ENCODE measurements around the gene MED25. TPM values are rescaled to one million over a fixed set of nuclear protein-coding genes. Genes with fewer than 3 reads are reported as not detected.

MED25 gene
- polyA plus RNA-seq, 1 of the 3 experiments (the other 2 are of a cell fraction) = 30.2 TPM

DNA sequence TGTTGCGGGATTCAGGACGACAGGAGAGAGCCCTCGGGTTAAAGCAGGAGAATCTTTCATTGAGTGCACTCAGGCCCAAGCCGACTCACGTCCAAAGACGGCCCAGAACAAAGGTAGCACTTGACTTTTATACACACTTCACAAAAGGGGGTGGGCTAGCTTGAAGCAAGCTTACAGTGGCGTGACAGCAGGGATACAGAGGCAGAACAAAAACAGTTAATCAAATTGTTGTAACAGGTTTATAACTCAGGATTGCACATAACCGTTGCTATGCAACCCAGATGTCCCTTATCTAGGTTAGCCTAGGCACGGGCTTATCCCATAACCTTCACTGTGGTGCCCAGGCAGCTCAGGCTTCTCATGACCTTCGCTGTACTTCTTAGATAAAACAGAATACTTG, 2.0 kb downstream of the MED25 start:
- Histone ChIP-seq H3F3A (replicated peaks; ENCODE audit: insufficient read depth) (peaks cover 9% of the 10 kb centered on the region), H3K9me2 (no peaks in the 10 kb centered on the region), H3K79me2 (ENCODE audit: insufficient read depth) (peaks cover 69% of the 10 kb centered on the region), H3K36me3 (replicated peaks in 1 of 2; ENCODE audit: control insufficient read depth in 1 of 2, insufficient read depth in 2 of 2, low read length in 1 of 2) (peaks cover 0 to 13% of the 10 kb centered on the region in 2 experiments), H3K4me3 (ENCODE audit: low read depth in 2 of 2, low read length in 1 of 2) (no peak overlapping the region; a peak in 1 of 4 replicates), H3K9me3 (no peaks in the 10 kb centered on the region), H3K4me1 (ENCODE audit: control insufficient read depth in 1 of 2, insufficient read depth in 2 of 2, low read depth in 1 of 2, low read length in 1 of 2) (peaks cover 0 to 18% of the 10 kb centered on the region in 2 experiments; a peak in 2 of 4 replicates), H4K20me1 (ENCODE audit: insufficient read depth) (no peaks in the 10 kb centered on the region), H3K9ac (no peak overlapping the region), H3K27ac (ENCODE audit: low read depth in 2 of 2, low read length in 1 of 2) (no peak overlapping the region), H3K4me2 (no peak overlapping the region; the same call in 1 of the 2 replicates), H2AFZ (ENCODE audit: low read depth) (no peak overlapping the region), H3K27me3 (ENCODE audit: insufficient read depth) (no peaks in the 10 kb centered on the region)
- no peak for DNase-seq
- WGBS (ENCODE audit: low lambda C conversion rate) = 90% methylated on average over 10 of the region's 10 CpGs
- no peak for TF ChIP-seq TEAD4 (IDR thresholded peaks at IDR 0.05; ENCODE audit: borderline replicate concordance, insufficient read depth)
- no peak for TF ChIP-seq MEF2A (IDR thresholded peaks at IDR 0.05; ENCODE audit: borderline replicate concordance, low read depth)
- TF ChIP-seq RCOR1 (IDR thresholded peaks at IDR 0.05; ENCODE audit: low read length) = no peak
- no peak for TF ChIP-seq NFIC (IDR thresholded peaks at IDR 0.05; ENCODE audit: borderline replicate concordance)
- ChIA-PET POLR2A (interaction anchor here (1.8 kb wide), 1 partner anchor 30 kb away, joined by 4 read pairs; no protein-coding TSS in a partner anchor), CTCF (interaction anchor here (1.1 kb wide), 1 partner anchor 33 kb away, joined by 3 read pairs; no protein-coding TSS in a partner anchor)

GRCh38 chr19:49823472-49823871, 5.4 kb downstream of the MED25 start:
- H4K20me1 ChIP-seq (ENCODE audit: insufficient read depth) = 0 out of 2 replicates have a peak, but pooled peaks cover 4% of the 10 kb centered on the region
- peaks cover 0 to 16% of the 10 kb centered on the region in 2 experiments; a peak in 2 of 4 replicates for H3K4me1 ChIP-seq (ENCODE audit: control insufficient read depth in 1 of 2, insufficient read depth in 2 of 2, low read depth in 1 of 2, low read length in 1 of 2)
- H3K9me2 ChIP-seq = no peaks in the 10 kb centered on the region
- no peaks in the 10 kb centered on the region for H3F3A ChIP-seq (replicated peaks; ENCODE audit: insufficient read depth)
- H3K9ac ChIP-seq = no peak overlapping the region
- TF ChIP-seq EZH2phosphoT487 (IDR thresholded peaks at IDR 0.05; ENCODE audit: borderline replicate concordance, low read depth) (no peak), CHD2 (IDR thresholded peaks at IDR 0.05; ENCODE audit: low read length, partially characterized antibody) (no peak), GABPA (IDR thresholded peaks at IDR 0.05; ENCODE audit: low read depth) (no peak), RXRA (IDR thresholded peaks at IDR 0.05; ENCODE audit: borderline replicate concordance, low read depth) (no peak)
- TF ChIP-seq, protein P1, sequence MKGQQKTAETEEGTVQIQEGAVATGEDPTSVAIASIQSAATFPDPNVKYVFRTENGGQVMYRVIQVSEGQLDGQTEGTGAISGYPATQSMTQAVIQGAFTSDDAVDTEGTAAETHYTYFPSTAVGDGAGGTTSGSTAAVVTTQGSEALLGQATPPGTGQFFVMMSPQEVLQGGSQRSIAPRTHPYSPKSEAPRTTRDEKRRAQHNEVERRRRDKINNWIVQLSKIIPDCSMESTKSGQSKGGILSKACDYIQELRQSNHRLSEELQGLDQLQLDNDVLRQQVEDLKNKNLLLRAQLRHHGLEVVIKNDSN (IDR thresholded peaks at IDR 0.05; ENCODE audit: borderline replicate concordance, low read depth) = no peak
- TF ChIP-seq, protein P2, sequence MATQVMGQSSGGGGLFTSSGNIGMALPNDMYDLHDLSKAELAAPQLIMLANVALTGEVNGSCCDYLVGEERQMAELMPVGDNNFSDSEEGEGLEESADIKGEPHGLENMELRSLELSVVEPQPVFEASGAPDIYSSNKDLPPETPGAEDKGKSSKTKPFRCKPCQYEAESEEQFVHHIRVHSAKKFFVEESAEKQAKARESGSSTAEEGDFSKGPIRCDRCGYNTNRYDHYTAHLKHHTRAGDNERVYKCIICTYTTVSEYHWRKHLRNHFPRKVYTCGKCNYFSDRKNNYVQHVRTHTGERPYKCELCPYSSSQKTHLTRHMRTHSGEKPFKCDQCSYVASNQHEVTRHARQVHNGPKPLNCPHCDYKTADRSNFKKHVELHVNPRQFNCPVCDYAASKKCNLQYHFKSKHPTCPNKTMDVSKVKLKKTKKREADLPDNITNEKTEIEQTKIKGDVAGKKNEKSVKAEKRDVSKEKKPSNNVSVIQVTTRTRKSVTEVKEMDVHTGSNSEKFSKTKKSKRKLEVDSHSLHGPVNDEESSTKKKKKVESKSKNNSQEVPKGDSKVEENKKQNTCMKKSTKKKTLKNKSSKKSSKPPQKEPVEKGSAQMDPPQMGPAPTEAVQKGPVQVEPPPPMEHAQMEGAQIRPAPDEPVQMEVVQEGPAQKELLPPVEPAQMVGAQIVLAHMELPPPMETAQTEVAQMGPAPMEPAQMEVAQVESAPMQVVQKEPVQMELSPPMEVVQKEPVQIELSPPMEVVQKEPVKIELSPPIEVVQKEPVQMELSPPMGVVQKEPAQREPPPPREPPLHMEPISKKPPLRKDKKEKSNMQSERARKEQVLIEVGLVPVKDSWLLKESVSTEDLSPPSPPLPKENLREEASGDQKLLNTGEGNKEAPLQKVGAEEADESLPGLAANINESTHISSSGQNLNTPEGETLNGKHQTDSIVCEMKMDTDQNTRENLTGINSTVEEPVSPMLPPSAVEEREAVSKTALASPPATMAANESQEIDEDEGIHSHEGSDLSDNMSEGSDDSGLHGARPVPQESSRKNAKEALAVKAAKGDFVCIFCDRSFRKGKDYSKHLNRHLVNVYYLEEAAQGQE (IDR thresholded peaks at IDR 0.05; ENCODE audit: low read depth, low read length) = no peak
- H3K9me3 ChIP-seq = no peaks in the 10 kb centered on the region
- no peak overlapping the region for H2AFZ ChIP-seq (ENCODE audit: low read depth)
- 92% methylated on average over 12 of the region's 12 CpGs for WGBS (ENCODE audit: low lambda C conversion rate)
- no peak overlapping the region for H3K27ac ChIP-seq (ENCODE audit: low read depth in 2 of 2, low read length in 1 of 2)
- no peak overlapping the region for H3K4me2 ChIP-seq
- no peak for DNase-seq
- peaks cover 86% of the 10 kb centered on the region for H3K79me2 ChIP-seq (ENCODE audit: insufficient read depth)
- no peak overlapping the region for H3K4me3 ChIP-seq (ENCODE audit: low read depth in 2 of 2, low read length in 1 of 2)
- no peaks in the 10 kb centered on the region for H3K27me3 ChIP-seq (ENCODE audit: insufficient read depth)
- H3K36me3 ChIP-seq (replicated peaks in 1 of 2; ENCODE audit: control insufficient read depth in 1 of 2, insufficient read depth in 2 of 2, low read length in 1 of 2) = peaks cover 0 to 13% of the 10 kb centered on the region in 2 experiments
- CTCF ChIA-PET = interaction anchor here (1.2 kb wide), 1 partner anchor 27 kb away, joined by 3 read pairs; no protein-coding TSS in a partner anchor
- POLR2A ChIA-PET = no interaction called here
